GM10266 (cell line): ENCODE measurements around the gene ALKBH2.

Experiments used
- DNase-seq: peaks from one replicate; pipeline ENCODE4 v3.0.0; 2012; ENCODE audit errors: extremely low spot score
- TF ChIP-seq, protein P1 (sequence below): IDR thresholded peaks from 2 replicates; pipeline ENCODE4 v1.5.1; 2012; ENCODE audit warnings: mild to moderate bottlenecking, low read depth; ENCODE audit not compliant: control insufficient read depth, insufficient read depth; ENCODE audit errors: missing control alignments

The ALKBH2 gene

DNA sequence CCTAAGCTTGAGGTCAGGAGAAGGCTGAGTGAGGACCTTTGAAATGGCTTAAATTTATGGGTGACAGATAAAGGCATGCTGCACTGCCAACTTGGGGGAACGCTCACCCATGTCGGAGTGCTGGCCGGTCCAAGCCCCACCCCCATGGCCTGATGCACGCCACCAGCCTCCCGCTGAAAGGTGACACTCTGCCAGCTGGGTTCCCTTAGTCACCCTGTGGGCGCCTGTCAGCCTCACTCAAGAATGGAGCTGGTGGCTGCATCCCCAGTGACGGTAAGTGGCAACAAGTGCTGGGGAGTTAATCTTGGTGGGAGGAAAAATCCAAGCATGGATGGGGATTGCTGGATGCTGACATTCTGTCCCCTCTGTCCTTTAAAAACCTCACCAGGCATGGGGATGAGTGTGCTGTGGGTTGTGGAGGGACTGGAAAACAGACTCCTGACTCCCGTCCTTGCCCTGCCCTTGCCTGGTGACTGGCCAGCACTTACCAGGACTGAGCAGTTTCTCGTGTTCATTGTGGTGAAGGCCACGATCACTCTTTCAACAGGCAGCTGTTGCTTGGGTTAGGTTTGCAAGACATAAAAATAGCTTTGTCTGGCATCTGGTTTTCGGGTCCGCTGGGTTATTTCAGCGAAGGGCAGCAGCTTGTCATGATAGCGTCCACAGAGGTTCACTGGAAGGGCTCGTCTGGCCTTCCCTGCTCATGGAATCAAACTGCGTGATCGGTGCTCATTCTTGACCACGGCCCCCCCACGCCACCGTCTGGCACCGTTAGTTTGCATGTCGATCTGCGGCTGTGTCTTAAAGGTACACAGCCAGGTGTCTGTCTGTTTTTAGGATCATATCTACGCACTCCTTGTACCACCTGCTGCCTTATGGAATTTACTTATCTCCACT lies 38.1 kb upstream of the ALKBH2 start:
- DNase-seq, result no peak
- TF ChIP-seq, protein P1, sequence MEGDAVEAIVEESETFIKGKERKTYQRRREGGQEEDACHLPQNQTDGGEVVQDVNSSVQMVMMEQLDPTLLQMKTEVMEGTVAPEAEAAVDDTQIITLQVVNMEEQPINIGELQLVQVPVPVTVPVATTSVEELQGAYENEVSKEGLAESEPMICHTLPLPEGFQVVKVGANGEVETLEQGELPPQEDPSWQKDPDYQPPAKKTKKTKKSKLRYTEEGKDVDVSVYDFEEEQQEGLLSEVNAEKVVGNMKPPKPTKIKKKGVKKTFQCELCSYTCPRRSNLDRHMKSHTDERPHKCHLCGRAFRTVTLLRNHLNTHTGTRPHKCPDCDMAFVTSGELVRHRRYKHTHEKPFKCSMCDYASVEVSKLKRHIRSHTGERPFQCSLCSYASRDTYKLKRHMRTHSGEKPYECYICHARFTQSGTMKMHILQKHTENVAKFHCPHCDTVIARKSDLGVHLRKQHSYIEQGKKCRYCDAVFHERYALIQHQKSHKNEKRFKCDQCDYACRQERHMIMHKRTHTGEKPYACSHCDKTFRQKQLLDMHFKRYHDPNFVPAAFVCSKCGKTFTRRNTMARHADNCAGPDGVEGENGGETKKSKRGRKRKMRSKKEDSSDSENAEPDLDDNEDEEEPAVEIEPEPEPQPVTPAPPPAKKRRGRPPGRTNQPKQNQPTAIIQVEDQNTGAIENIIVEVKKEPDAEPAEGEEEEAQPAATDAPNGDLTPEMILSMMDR, result no peak

GRCh38 chr12:109130297-109131153 lies 37.3 kb upstream of the ALKBH2 start:
- TF ChIP-seq, protein P1, result no peak
- DNase-seq, result no peak

DNA sequence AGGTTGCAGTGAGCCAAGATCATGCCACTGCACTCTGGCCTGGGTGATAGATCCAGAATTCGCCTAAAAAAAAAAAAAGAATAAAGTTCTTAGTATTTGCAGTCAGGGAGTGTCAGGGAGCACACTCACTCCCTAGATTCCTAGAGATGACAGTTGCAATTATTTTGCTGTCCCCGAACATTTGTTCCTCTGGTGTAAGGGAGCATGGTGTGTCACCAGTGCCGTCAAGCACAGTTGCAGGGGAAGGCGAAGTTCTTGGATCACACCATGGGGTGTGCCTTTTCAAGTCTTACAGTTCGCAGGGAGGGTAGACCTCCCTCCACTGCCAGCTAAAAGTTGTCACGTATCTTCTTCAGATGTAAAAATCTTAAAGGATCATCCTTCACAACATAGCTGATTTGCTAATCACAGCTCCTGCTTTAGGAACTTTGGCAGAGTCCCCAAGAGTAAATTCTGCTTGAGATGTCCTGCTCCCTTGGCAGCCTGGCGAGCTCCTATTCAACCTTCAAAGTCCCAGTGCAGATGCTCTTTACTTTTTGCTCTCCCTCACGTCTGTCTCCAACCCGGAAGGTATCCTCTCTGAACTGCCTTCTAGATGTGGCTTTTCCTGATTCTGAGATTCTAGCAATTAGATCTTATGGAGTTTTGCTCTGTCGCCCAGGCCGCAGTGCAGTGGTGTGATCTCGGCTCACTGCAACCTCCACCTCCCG lies 34.4 kb upstream of the ALKBH2 start:
- no peak for DNase-seq
- TF ChIP-seq, protein P1, result no peak

GRCh38 chr12:109126784-109127183 lies 33.5 kb upstream of the ALKBH2 start:
- DNase-seq, result no peak
- TF ChIP-seq, protein P1, result no peak

- TF ChIP-seq, protein P1, result no peak
- no peak for DNase-seq
These were observed 32.5 kb upstream of the ALKBH2 start for GRCh38 chr12:109125791-109126190.

DNA sequence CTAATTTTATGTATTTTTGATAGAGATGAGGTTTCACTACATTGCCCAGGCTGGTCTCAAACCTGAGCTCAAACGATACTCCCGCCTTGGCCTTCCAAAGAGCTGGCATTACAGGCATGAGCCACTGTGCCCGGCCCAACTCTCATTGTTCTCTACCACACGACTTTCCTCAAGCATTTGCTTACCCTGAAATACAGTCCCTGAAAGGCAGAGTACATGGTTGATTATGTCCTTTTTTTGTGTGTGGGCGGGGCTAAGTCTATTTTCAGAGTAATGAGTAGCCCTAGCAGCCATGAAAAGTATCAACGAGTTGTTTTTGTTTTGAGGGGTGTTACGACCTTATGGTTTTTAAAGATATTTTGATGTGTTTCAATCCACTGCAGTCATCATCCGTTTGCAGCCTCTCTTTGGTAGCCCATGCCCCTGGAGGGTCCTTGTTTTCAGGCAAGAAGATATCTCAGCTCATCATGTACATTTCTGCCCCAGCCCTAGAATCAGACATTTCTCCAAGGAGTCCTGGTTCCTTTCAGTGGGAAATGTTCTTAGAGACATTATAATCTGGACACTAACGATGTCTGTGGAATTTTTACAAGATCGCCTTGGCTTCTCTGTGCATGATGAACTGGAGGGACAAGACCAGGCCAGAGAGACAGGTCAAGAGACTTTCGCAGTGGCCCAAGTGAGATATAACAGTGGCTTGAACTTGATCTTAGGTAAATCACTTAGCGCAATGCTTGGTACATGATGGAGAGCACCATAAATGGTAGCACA lies 31.8 kb upstream of the ALKBH2 start:
- DNase-seq, result no peak
- TF ChIP-seq, protein P1, result no peak
